OCI-LY3 (cell line): ENCODE results near the gene INS.

ENCODE experiments used
- CTCF ChIP-seq: fragments of 200-600, 300-600 bp; sonication (generic); IDR thresholded peaks from 2 replicates; pipeline ENCODE4 v1.5.1; 2014; ENCODE audit warnings: antibody characterized with exemption, low read length, low read depth
- EZH2phosphoT487 ChIP-seq: fragments of 200-600 bp; shearing (Covaris generic); IDR thresholded peaks from 2 replicates; pipeline ENCODE4 v1.6.1; 2018; ENCODE audit warnings: antibody characterized with exemption, mixed run types, low read depth

GRCh38 chr11:2129308-2129698 lies 31.7 kb downstream of the INS start:
- TF ChIP-seq CTCF: no peak
- no peak for TF ChIP-seq EZH2phosphoT487
